ENCODE data around the gene PAX2. TPM values are rescaled to one million over a fixed set of nuclear protein-coding genes. Genes with fewer than 3 reads are reported as not detected.

PAX2 gene
- total RNA-seq, 1 donor from 2014 or later = not detected

- no peak for TF ChIP-seq CTCF (IDR thresholded peaks at IDR 0.05; ENCODE audit: partially characterized antibody, unreplicated experiment)
- peaks cover 5% of the 10 kb centered on the region for H3K36me3 Mint-ChIP-seq (ENCODE audit: unreplicated experiment)
- H3K4me3 Mint-ChIP-seq (ENCODE audit: unreplicated experiment) = peak overlapping the region; percentile 47
- peaks cover 9% of the 10 kb centered on the region for H3K4me1 Mint-ChIP-seq (ENCODE audit: low read depth, unreplicated experiment)
- peak overlapping the region; percentile 48 for H3K27ac Mint-ChIP-seq (ENCODE audit: unreplicated experiment)
- DNase-seq = no peak
- H3K27me3 Mint-ChIP-seq (ENCODE audit: unreplicated experiment) = peaks cover 44% of the 10 kb centered on the region
- peaks cover 14% of the 10 kb centered on the region for H3K9me3 Mint-ChIP-seq (ENCODE audit: unreplicated experiment)
Observed at GRCh38 chr10:100755821-100756220, 10.4 kb downstream of the PAX2 start.

- Mint-ChIP-seq H3K4me3 (ENCODE audit: unreplicated experiment) (no peak overlapping the region), H3K27me3 (ENCODE audit: unreplicated experiment) (peaks cover 39% of the 10 kb centered on the region)
- TF ChIP-seq CTCF (IDR thresholded peaks at IDR 0.05; ENCODE audit: partially characterized antibody, unreplicated experiment) = no peak
Observed at GRCh38 chr10:100759331-100759730, 13.9 kb downstream of the PAX2 start.

GRCh38 chr10:100760726-100761125 lies 15.3 kb downstream of the PAX2 start:
- TF ChIP-seq CTCF (IDR thresholded peaks at IDR 0.05; ENCODE audit: partially characterized antibody, unreplicated experiment) = no peak
- DNase-seq = no peak
- Mint-ChIP-seq H3K36me3 (ENCODE audit: unreplicated experiment) (peaks cover 5% of the 10 kb centered on the region), H3K27ac (ENCODE audit: unreplicated experiment) (no peak overlapping the region), H3K4me3 (ENCODE audit: unreplicated experiment) (no peak overlapping the region), H3K9me3 (ENCODE audit: unreplicated experiment) (peaks cover 4% of the 10 kb centered on the region), H3K27me3 (ENCODE audit: unreplicated experiment) (peaks cover 30% of the 10 kb centered on the region), H3K4me1 (ENCODE audit: low read depth, unreplicated experiment) (peaks cover 2% of the 10 kb centered on the region)

More at GRCh38 chr10:100759331-100759730, 13.9 kb downstream of the PAX2 start:
- DNase-seq = no peak
- H3K4me1 Mint-ChIP-seq (ENCODE audit: low read depth, unreplicated experiment) = peaks cover 9% of the 10 kb centered on the region
- H3K36me3 Mint-ChIP-seq (ENCODE audit: unreplicated experiment) = peaks cover 5% of the 10 kb centered on the region
- peaks cover 10% of the 10 kb centered on the region for H3K9me3 Mint-ChIP-seq (ENCODE audit: unreplicated experiment)
- H3K27ac Mint-ChIP-seq (ENCODE audit: unreplicated experiment) = no peak overlapping the region

GRCh38 chr10:100761191-100761590 lies 15.8 kb downstream of the PAX2 start:
- no peak for TF ChIP-seq CTCF (IDR thresholded peaks at IDR 0.05; ENCODE audit: partially characterized antibody, unreplicated experiment)
- Mint-ChIP-seq H3K4me1 (ENCODE audit: low read depth, unreplicated experiment) (no peaks in the 10 kb centered on the region), H3K9me3 (ENCODE audit: unreplicated experiment) (peaks cover 4% of the 10 kb centered on the region), H3K4me3 (ENCODE audit: unreplicated experiment) (no peak overlapping the region), H3K27ac (ENCODE audit: unreplicated experiment) (no peak overlapping the region), H3K27me3 (ENCODE audit: unreplicated experiment) (peaks cover 28% of the 10 kb centered on the region), H3K36me3 (ENCODE audit: unreplicated experiment) (peaks cover 5% of the 10 kb centered on the region)
- no peak for DNase-seq

GRCh38 chr10:100763043-100763747 lies 17.8 kb downstream of the PAX2 start:
- Mint-ChIP-seq H3K4me3 (ENCODE audit: unreplicated experiment) (no peak overlapping the region), H3K27me3 (ENCODE audit: unreplicated experiment) (peaks cover 22% of the 10 kb centered on the region), H3K36me3 (ENCODE audit: unreplicated experiment) (no peaks in the 10 kb centered on the region), H3K27ac (ENCODE audit: unreplicated experiment) (no peak overlapping the region), H3K9me3 (ENCODE audit: unreplicated experiment) (peaks cover 2% of the 10 kb centered on the region), H3K4me1 (ENCODE audit: low read depth, unreplicated experiment) (no peaks in the 10 kb centered on the region)
- DNase-seq = no peak
- no peak for TF ChIP-seq CTCF (IDR thresholded peaks at IDR 0.05; ENCODE audit: partially characterized antibody, unreplicated experiment)

All from glutamatergic neuron (in vitro differentiated cells).